Brain microvascular endothelial cell (primary cell): ENCODE data around the gene RNF223.

Source experiments
- DNase-seq: peaks from one replicate; pipeline ENCODE4 v3.0.0-alpha.2; 2020
- H3K27ac ChIP-seq: fragments of 250-450 bp; sonication (Bioruptor Pico); 2 replicates; pipeline ENCODE4 v1.5.1; 2020; ENCODE audit warnings: mild to moderate bottlenecking, moderate library complexity
- H3K27me3 ChIP-seq: fragments of 250-450 bp; sonication (Bioruptor Pico); replicated peaks from 2 replicates; pipeline ENCODE4 v1.5.1; 2020; ENCODE audit warnings: mild to moderate bottlenecking
- H3K36me3 ChIP-seq: fragments of 250-450 bp; sonication (Bioruptor Pico); replicated peaks from 2 replicates; pipeline ENCODE4 v1.5.1; 2020; ENCODE audit warnings: mild to moderate bottlenecking
- H3K4me3 ChIP-seq: 2 replicates; pipeline ENCODE4 v1.5.1; 2011; ENCODE audit warnings: low read depth, mild to moderate bottlenecking, control low read depth, low read length, moderate library complexity
- in situ Hi-C: cut with HindIII; loops from 2 replicates; pipeline ENCODE4 v1.10.0; 2017; ENCODE audit warnings: low sequenced_read_pairs, low pct_ligation_motif_present
- TF ChIP-seq, protein P1 (sequence below): IDR thresholded peaks from 2 replicates; pipeline ENCODE4 v1.5.1; 2011; ENCODE audit warnings: low read depth, mild to moderate bottlenecking, moderate library complexity, low read length, control low read depth, inconsistent platforms; ENCODE audit errors: missing control alignments

RNF223 gene

DNA sequence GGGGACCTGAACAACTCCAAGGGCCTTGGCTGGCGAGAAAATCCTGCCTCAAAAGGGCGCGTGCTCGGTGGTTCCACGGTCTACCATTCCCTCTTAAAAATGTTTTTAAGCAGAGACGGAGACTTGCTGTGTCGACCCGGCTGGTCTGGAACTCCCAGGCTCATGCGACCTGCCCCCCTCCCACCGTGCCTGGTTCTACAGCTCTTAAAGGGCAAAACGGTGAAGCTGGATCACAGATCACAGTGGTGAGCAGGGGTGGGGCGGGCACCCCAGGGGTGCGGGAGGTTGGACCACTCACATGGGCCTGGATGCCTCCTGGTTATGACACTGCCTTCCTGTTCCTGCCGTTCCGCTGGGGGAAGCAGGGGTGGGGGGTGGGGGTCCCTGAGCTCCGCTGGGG, 46.0 kb upstream of the RNF223 start:
- in situ Hi-C loops = no loop called here
- Histone ChIP-seq H3K27ac (no peak overlapping the region), H3K36me3 (no peaks in the 10 kb centered on the region), H3K27me3 (no peaks in the 10 kb centered on the region), H3K4me3 (no peak overlapping the region)
- TF ChIP-seq, protein P1, sequence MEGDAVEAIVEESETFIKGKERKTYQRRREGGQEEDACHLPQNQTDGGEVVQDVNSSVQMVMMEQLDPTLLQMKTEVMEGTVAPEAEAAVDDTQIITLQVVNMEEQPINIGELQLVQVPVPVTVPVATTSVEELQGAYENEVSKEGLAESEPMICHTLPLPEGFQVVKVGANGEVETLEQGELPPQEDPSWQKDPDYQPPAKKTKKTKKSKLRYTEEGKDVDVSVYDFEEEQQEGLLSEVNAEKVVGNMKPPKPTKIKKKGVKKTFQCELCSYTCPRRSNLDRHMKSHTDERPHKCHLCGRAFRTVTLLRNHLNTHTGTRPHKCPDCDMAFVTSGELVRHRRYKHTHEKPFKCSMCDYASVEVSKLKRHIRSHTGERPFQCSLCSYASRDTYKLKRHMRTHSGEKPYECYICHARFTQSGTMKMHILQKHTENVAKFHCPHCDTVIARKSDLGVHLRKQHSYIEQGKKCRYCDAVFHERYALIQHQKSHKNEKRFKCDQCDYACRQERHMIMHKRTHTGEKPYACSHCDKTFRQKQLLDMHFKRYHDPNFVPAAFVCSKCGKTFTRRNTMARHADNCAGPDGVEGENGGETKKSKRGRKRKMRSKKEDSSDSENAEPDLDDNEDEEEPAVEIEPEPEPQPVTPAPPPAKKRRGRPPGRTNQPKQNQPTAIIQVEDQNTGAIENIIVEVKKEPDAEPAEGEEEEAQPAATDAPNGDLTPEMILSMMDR = no peak
- DNase-seq = no peak

DNA sequence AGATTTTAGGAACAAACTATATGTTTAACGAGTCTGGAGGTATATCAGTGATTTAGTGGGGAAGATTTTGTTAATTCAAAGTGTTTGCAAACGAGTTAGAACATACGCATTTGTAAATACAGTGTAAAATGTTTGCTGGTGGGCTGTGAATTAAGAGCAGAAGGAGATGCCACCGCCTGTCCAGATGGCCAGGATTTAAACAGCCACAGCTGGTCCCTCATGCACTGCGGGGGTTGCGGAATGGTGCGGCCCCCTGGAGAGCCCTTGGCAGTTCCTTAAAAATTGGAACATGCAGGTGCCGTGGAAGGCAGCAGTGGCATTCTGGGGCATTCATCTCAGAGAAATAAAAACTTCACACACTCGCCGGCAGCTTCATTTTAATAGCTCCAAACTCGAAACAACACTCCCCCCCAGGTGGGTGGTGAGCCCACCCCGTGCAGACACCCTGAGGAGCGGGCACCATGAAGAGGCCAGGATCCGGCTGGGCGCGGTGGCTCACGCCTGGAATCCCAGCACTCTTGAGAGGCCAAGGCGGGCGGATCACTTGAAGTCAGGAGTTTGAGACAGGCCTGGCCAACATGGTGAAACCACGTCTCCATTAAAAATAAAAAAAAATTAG, 45.3 kb upstream of the RNF223 start:
- no peaks in the 10 kb centered on the region for H3K27me3 ChIP-seq
- H3K36me3 ChIP-seq = no peaks in the 10 kb centered on the region
- no peak for DNase-seq
- in situ Hi-C loops = no loop called here
- TF ChIP-seq, protein P1 = no peak
- H3K4me3 ChIP-seq = no peak overlapping the region
- no peak overlapping the region for H3K27ac ChIP-seq

DNA sequence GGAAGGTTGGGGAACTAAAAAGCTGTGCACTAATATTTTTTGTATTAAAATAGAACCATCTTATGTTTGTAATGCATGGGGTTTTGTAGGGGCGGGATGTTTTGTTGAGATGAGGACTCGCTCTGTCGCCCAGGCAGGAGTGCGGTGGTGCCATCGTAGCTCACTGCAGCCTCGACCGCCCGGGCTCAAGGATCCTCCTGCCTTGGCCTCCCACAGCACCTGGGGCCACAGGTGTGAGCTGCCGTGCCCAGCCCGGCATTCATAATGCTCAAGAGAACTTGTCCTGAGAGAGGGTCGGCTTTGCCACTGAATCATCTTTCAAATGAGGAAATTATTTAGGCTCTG, 44.7 kb upstream of the RNF223 start:
- no peak for DNase-seq
- TF ChIP-seq, protein P1 = no peak
- no peaks in the 10 kb centered on the region for H3K27me3 ChIP-seq
- in situ Hi-C loops = no loop called here
- no peak overlapping the region for H3K4me3 ChIP-seq
- no peak overlapping the region for H3K27ac ChIP-seq
- no peaks in the 10 kb centered on the region for H3K36me3 ChIP-seq

DNA sequence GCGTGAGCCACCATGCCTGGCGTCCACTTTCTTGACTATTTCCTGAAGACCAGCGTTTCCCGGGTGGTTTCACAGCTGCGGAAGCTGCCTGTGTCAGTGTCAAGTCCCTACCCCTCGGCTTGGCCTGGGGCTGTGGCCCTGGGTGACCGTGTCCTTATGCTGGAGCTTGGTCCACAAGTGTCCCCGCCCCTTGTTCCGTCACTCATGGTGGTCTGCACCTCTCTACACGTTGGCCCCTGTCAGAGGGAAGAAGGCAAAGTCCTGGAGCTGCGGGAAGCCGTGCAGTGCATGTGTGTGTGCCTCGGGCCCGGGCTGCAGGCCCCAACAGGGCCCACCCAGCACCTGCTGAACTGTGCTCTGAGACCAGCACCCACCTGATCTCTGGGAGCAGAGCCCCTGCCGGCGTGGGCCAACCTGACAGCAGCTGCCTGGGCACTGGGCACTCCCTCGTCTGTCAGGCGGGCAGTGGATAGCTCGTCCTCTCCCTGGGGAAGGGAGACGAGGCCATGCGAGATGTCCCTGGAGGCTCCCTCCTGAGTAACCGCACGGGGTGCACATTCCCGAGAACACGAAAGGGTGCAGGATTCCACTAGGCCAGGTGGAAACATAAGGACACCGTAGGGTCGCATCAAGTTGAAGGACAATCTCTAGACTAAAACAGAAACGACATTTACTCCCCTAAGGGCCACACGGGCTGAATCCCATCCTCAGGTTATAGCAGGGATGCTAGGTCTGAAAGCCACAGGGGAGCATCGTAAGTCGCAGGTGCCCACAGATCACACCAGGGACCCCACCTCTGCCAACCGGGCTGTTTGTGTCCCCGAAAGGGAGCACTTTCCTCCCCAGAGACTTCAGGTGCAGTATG, 44.1 kb upstream of the RNF223 start:
- in situ Hi-C loops = no loop called here
- no peak overlapping the region for H3K27ac ChIP-seq
- DNase-seq = no peak
- H3K27me3 ChIP-seq = no peaks in the 10 kb centered on the region
- H3K36me3 ChIP-seq = no peaks in the 10 kb centered on the region
- TF ChIP-seq, protein P1 = no peak
- H3K4me3 ChIP-seq = no peak overlapping the region

DNA sequence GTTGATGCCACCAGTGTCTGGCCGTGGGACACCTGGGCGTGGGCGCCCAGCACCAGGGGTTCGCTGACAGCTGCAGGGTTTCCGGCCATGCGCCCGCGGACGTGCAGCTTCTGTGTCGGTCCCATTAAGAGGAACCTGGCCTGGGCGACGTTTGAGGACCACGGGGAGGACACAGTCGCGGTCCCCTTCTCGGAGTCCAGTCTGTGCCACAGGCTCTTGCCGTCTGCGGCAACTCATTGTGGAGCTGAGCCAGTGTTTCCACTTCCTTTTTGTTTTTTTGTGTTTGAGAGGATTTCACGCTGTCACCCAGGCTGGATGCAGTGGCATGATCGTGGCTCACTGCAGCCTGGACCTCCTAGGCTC, 43.3 kb upstream of the RNF223 start:
- in situ Hi-C loops = no loop called here
- DNase-seq = no peak

More for the DNA sequence above, 43.3 kb upstream of the RNF223 start:
- Histone ChIP-seq H3K27ac (no peak overlapping the region), H3K27me3 (no peaks in the 10 kb centered on the region), H3K36me3 (no peaks in the 10 kb centered on the region), H3K4me3 (no peak overlapping the region)
- TF ChIP-seq, protein P1 = no peak
